ENCODE results near the gene GLB1L.

DNA sequence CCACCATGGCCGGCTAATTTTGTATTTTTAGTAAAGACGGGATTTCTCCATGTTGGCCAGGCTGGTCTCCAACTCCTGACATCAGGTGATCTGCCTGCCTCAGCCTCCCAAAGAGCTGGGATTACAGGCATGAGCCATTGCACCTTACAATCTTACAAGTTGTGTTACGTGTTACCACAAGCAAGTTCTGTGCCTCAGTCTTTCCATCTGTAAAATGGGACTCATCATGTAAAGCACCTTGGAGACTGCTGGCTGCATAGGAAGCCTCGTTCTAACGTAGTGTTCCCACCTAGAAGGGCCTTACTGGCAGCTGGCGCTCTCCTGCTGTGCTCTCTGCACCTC lies 43.9 kb upstream of the GLB1L start:
- TF ChIP-seq, protein P1, sequence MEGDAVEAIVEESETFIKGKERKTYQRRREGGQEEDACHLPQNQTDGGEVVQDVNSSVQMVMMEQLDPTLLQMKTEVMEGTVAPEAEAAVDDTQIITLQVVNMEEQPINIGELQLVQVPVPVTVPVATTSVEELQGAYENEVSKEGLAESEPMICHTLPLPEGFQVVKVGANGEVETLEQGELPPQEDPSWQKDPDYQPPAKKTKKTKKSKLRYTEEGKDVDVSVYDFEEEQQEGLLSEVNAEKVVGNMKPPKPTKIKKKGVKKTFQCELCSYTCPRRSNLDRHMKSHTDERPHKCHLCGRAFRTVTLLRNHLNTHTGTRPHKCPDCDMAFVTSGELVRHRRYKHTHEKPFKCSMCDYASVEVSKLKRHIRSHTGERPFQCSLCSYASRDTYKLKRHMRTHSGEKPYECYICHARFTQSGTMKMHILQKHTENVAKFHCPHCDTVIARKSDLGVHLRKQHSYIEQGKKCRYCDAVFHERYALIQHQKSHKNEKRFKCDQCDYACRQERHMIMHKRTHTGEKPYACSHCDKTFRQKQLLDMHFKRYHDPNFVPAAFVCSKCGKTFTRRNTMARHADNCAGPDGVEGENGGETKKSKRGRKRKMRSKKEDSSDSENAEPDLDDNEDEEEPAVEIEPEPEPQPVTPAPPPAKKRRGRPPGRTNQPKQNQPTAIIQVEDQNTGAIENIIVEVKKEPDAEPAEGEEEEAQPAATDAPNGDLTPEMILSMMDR (conservative IDR thresholded peaks at IDR 0.05; ENCODE audit: low read depth, low read length) = no peak
- no peak for TF ChIP-seq EZH2 (IDR thresholded peaks at IDR 0.05; ENCODE audit: borderline replicate concordance, low read depth, low read length, poor library complexity, severe bottlenecking)
